Measurements from ENCODE around the gene PARP11.

The PARP11 gene

GRCh38 chr12:3838076-3838475 lies 35.1 kb downstream of the PARP11 start:
- H3K27ac ChIP-seq (replicated peaks) = no peak overlapping the region

GRCh38 chr12:3837049-3837448 lies 36.1 kb downstream of the PARP11 start:
- TF ChIP-seq SPI1 (IDR thresholded peaks at IDR 0.05; ENCODE audit: borderline replicate concordance, low read depth) = no peak
- TF ChIP-seq POLR2AphosphoS5 (IDR thresholded peaks at IDR 0.05; ENCODE audit: low read depth) = no peak
- TF ChIP-seq REST (IDR thresholded peaks at IDR 0.05; ENCODE audit: insufficient replicate concordance, low read depth) = no peak
- no peak for TF ChIP-seq GABPA (IDR thresholded peaks at IDR 0.05; ENCODE audit: low read depth)
- no peak for TF ChIP-seq CTCF (IDR thresholded peaks at IDR 0.05; ENCODE audit: insufficient read depth, low read length)
- H3K4me3 ChIP-seq (replicated peaks; ENCODE audit: insufficient read depth, low read length) = no peak overlapping the region
- H3K27me3 ChIP-seq (ENCODE audit: insufficient read depth, poor library complexity, severe bottlenecking) = no peaks in the 10 kb centered on the region
- no peak overlapping the region for H3K27ac ChIP-seq (replicated peaks)
- no peak for DNase-seq (ENCODE audit: low read depth in 1 of 2, low spot score in 1 of 2)

More at GRCh38 chr12:3838076-3838475, 35.1 kb downstream of the PARP11 start:
- no peak for DNase-seq (ENCODE audit: low read depth in 1 of 2, low spot score in 1 of 2)
- H3K4me3 ChIP-seq (replicated peaks; ENCODE audit: insufficient read depth, low read length) = no peak overlapping the region
- H3K27me3 ChIP-seq (ENCODE audit: insufficient read depth, poor library complexity, severe bottlenecking) = no peaks in the 10 kb centered on the region
- TF ChIP-seq GABPA (IDR thresholded peaks at IDR 0.05; ENCODE audit: low read depth) (no peak), SPI1 (IDR thresholded peaks at IDR 0.05; ENCODE audit: borderline replicate concordance, low read depth) (no peak; the same call in 1 of the 2 replicates), CTCF (IDR thresholded peaks at IDR 0.05; ENCODE audit: insufficient read depth, low read length) (no peak), REST (IDR thresholded peaks at IDR 0.05; ENCODE audit: insufficient replicate concordance, low read depth) (no peak), POLR2AphosphoS5 (IDR thresholded peaks at IDR 0.05; ENCODE audit: low read depth) (no peak)

- Histone ChIP-seq H3K27ac (replicated peaks) (no peak overlapping the region), H3K27me3 (ENCODE audit: insufficient read depth, poor library complexity, severe bottlenecking) (no peaks in the 10 kb centered on the region), H3K4me3 (replicated peaks; ENCODE audit: insufficient read depth, low read length) (no peak overlapping the region)
- TF ChIP-seq GABPA (IDR thresholded peaks at IDR 0.05; ENCODE audit: low read depth) = no peak
- no peak for TF ChIP-seq REST (IDR thresholded peaks at IDR 0.05; ENCODE audit: insufficient replicate concordance, low read depth)
- TF ChIP-seq POLR2AphosphoS5 (IDR thresholded peaks at IDR 0.05; ENCODE audit: low read depth) = no peak
- no peak for TF ChIP-seq CTCF (IDR thresholded peaks at IDR 0.05; ENCODE audit: insufficient read depth, low read length)
- no peak for TF ChIP-seq SPI1 (IDR thresholded peaks at IDR 0.05; ENCODE audit: borderline replicate concordance, low read depth)
- DNase-seq (ENCODE audit: low read depth in 1 of 2, low spot score in 1 of 2) = no peak
Measured at GRCh38 chr12:3836641-3837040, 36.6 kb downstream of the PARP11 start.
